GM20000 (cell line): Measurements from ENCODE around the gene PYGM.
A peak's percentile ranks its signal among the peaks of the same experiment; 100 is the strongest.

Source experiments
- DNase-seq: peaks from one replicate; pipeline ENCODE4 v3.0.0; 2012; ENCODE audit warnings: low spot score
- CTCF ChIP-seq: IDR thresholded peaks from 2 replicates; pipeline ENCODE4 v1.5.1; 2012; ENCODE audit warnings: mild to moderate bottlenecking, control low read depth; ENCODE audit errors: extremely low read depth, missing control alignments

PYGM gene

DNA sequence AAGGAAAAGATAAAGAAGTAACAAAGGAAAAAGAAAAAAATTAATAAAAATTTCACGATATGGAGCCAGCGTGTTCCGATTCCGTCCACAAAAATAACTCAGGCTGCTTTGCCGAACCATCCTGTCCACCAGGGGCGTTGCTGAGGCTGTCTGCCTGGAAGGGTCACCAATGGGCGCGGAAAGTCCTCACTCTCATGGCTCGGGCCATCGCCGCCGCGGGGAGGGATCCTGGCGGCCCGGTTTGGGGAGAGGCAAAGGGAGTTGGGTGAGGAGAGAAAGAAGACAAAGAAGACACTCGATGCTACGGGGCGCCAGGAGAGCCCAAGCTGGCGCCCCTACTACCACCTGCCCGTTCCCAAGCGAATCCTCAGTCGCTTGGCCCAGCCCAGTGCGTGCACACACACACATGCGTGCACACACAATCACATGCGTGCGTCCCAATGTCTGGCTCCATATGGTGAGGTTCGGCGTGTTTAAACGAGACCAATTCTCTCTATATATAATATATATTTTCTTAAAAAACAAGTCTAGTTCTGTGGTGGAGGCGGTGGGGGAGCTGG is 5.6 kb upstream of the PYGM start:
- TF ChIP-seq CTCF: no peak
- no peak for DNase-seq

GRCh38 chr11:64764753-64765152 is 5.0 kb upstream of the PYGM start:
- no peak for TF ChIP-seq CTCF
- no peak for DNase-seq

DNA sequence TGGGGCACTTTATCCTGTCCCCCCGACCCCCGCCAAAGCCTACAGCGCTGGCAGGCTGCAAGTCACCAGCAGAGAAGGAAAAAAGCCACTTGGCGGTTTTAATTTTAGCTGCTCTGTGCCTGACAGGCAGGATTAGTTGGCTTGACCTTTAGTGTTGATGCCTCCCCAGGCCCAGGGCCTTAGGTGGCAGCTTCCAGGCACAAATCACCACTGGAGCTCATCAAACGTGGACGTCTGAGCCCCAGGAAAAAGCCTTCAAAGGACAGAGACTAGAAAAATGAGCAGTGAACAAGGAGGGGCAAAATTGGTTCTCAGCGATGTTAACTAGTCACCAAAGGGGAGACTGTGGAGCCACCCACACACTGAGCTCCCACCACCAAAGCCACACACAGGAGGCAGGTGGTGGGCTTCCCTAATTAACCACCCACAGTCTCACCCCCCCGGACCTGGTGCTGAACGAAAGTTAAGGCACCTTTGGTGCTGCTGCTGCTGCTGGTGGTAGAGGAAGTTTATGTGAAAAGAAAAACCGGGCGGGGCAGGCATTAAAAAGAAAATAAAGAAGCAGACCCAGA is 4.4 kb upstream of the PYGM start:
- TF ChIP-seq CTCF: no peak
- peak; percentile 16 for DNase-seq

DNA sequence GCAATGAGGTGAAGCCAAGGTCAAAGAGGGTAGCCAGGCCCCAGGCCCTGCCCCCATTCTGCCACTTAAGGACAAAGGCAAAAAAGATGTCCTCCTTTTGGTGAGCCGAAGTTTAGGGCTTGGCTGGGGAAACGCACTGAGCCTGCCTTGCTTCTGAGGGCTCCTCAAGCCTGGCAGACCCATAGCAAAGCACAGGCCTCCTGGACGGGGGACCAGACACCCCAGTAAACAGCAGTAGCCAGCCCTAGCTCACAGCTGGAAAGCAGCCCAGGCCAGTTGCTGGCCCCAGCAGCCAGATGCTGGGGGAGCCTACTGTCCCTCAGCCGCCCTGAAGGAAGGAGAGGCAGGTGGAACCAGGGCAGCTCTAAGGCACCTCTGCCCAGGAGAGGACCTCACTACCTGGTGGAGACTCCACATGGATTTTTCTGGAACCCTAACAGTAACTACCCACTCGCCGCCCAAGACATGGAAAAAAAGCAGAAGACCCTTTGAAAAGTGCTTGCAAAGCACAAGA is 3.8 kb upstream of the PYGM start:
- TF ChIP-seq CTCF: no peak
- DNase-seq: no peak

DNA sequence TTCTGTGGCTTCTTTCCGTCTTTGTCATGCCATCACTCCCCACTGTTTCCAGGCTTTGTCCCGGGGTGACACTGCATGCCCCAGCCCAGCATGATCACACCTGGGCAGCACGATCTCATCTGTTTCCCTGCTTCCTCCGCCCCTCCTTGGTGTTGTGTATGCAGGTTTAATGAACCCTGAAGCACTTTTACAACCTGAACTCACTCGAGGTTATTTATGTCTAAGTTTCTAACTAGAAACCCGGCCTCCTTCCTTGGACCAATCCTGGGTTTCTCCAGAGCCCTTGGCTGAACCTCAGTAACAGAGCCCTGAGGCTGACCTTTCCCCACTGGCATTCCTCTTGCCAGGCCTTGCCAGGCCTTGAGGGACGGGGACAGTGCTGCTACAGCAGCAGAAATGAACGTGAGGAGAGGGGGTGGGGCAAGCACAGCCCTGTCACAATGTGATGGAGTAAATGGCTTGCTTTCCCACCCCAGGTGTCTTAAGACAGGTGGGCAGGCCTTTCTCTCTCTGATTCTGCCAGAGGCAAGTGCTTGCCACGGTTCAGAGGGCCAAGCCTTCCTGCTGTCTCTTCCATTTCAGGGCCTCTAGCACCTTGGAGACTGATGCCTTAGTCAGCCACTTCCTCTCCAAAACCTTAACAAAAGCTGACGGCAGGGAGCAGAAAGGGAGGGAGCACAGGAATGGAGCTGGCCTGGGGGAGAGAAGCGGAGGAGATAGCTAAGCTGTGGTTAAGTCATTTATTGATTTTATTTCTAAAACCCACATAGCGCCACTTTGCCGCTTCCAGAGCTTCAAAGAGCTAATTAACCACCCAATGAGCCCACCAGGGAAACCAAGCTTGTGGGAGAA is 3.1 kb upstream of the PYGM start:
- TF ChIP-seq CTCF: no peak
- no peak for DNase-seq

DNA sequence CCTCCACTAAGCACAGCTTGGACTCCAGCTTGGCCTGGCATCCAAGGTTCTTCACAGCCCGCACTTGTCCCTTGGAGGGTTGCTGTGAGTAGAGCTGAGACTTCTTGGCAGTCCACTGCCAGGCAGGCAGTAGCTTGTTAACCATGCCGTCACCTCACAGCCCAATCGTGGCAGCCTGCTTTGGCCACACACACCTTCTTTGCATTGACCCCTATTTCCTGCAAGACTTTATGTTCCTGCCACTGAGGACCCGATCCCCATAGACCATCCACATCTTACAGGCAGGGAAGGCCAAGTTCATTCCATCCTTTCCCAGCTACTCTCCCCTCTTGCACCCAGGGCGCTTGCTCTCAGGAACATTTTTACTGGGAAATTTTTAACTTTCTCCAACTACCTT is 2.5 kb upstream of the PYGM start:
- no peak for TF ChIP-seq CTCF
- DNase-seq: peak; percentile 30
